CD4-positive, alpha-beta T cell treated with Interleukin-15 for 4 hours (primary cell): Measurements from ENCODE around the gene CFAP68.

Experiments
- DNase-seq: peaks from one replicate; pipeline ENCODE4 v3.0.0-alpha.2; 2020; ENCODE audit warnings: low spot score

CFAP68 gene

GRCh38 chr11:111878849-111879636, at the start of gene CFAP68, which contains the start of gene FDXACB1:
TSS of gene CFAP68 (plus strand) at chr11:111879541. CDS start at chr11:111879561, 20 bp downstream.
TSS of gene FDXACB1 (minus strand) at chr11:111879165. CDS start at chr11:111879132, 33 bp downstream.
- DNase-seq: peak; percentile 93

GRCh38 chr11:111833524-111833923, 45.8 kb upstream of the CFAP68 start:
- no peak for DNase-seq

DNA sequence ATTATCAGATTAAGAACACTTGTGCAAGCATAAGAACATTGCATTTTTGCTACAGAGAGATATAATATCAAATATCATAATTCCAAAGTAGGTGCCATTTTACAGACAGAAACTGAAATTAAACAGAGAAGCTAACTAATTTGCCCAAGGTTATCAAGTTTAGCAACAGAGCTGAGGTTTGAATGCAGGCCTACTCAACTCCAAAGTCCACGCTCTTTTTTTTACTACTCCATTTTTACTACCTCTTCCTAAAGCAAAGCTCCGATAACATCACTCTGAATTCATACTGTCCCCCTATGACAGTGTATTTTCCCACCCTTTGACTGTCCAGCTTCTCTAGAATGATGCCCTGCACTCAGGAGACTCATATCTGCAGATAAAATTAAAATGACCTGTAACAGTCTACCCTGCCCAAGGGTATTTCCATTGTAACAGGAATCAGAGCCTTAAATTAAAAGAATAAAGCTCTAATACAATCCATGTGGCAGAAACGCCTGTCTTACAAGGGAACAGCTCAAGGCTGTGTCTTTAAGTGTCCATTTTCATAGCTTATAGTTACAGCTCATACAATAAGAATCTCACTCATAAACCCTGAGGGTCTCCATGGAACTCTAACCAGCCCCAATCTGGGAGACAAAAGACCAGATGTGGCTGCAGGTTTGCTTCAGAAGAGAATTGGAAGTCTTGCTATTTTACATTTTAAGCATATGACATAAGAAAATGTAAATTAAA, 44.7 kb upstream of the CFAP68 start:
- DNase-seq: no peak

- DNase-seq: no peak
Observed at GRCh38 chr11:111835665-111836064, 43.7 kb upstream of the CFAP68 start.

DNA sequence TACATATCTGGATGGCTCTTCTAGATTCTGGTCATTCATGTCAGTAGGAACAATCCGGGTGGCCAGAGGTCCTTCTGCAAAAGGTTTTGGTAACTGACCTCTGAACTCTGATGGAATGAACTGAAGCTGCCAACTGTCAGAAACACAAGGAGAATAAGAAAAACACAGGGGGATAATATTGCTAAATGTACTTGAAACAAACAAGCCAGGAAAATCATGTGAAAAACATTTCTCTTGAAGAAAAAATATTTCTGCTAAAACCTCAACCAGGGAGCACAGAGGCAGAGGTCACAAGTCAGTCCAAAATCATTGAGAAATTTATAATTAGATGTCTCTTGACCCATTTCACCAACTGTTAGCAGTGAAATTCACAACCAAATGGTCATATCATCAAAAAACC, 43.2 kb upstream of the CFAP68 start:
- DNase-seq: no peak

DNA sequence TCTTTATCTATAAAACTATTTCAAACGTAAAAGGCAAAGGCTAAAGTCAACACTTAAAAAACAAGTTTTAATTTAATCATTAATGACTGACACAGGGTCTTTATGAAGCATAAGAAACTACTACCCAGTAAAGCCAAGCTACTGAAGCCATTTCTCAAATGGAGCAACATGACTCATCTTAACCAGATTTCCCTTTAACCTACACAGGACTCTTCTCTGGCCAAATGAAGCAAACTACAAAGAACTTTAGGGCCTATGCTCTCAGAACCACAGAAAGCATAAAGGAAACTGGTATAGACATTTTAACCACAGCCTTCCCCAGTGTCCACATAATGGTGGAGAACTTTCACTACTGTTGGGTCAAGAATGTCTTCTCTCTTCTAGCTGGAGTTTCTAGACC, 42.6 kb upstream of the CFAP68 start:
- DNase-seq: no peak

- DNase-seq: no peak
Observed at GRCh38 chr11:111837366-111837891, 41.9 kb upstream of the CFAP68 start.

- DNase-seq: no peak
Observed at GRCh38 chr11:111838054-111838453, 41.3 kb upstream of the CFAP68 start.

DNA sequence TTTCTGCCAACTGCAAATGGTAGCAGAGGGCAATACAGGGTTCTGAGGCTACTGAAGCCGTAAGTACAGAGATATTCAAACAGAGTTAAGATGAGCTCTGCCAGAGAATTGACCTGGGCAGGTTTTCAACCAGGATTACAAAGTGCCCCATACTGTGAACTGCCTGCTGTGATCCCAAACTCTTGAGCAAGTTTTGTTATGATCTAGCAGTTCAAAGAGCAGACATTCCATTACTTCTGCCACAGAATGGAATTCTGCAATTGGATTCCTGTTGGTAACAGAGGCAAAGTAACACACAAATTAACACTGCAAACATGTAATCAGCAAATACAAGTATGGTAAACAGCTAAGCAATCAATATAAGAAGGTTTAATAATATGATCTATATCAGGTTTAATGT, 39.2 kb upstream of the CFAP68 start:
- DNase-seq: no peak

DNA sequence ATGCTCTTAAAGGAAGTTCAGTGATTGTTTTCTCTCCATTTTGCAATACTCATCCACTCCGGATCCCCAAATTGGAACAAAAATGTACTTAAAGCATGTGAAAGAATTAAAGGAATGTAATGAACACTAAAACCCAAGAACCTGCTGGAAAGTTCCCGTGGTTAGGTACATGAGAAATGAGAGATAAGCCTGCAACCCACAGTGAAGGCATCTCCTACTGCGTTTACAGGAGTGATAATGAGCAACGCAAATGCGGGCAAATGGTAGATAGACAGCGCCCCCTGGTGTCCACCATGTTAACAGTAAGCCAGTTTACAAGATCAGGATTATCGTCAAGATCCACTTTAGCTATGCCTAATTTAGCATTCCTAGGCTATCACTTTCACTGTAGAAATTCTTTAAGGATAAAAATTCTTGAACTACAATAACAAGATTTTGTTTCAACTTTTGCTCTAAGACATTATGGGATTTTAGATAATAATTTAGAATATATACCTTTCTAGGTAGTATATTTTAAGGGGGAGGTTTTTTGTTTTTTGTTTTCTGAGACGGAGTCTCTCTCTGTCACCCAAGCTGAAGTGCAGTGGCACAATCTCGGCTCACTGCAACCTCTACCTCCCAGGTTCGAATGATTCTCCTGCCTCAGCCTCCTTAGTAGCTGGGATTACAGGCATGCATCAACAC, 37.8 kb upstream of the CFAP68 start:
- peak; percentile 83 for DNase-seq

- no peak for DNase-seq
Observed at GRCh38 chr11:111843661-111844060, 35.7 kb upstream of the CFAP68 start.

DNA sequence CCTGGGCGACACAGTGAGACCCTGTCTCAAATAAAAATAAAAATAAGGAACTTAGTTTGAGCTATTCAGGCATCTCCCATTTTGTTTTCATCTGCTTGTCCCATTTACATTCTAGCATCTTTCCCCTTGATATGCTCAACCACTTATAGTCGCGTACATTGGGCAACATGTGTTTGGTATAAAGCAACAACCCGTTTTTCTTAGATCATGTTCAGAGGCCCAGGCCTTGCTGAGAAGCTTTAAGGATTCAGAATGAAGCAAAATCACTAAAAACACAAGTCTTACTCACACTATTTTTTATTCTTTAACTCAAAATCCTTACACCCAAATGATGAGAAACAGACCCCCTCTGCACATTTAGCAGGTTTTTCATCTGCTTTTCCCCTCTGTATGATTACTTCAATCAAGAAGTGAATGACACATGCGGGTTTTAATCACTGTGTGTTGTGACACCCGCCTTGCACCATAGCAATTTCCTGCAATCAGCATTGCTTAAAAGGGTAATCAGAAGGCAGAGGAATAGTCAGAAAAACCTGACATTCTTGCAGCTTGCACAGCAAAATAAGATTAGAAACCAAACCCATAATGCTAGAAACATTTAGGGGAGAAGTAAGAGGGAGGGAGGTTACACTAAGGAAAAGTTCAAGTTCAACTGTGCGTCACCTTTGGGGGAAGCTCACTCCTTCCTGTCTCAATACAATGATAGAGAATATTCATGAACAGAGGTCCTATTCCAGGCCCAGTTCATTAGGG, 33.9 kb upstream of the CFAP68 start:
- no peak for DNase-seq

DNA sequence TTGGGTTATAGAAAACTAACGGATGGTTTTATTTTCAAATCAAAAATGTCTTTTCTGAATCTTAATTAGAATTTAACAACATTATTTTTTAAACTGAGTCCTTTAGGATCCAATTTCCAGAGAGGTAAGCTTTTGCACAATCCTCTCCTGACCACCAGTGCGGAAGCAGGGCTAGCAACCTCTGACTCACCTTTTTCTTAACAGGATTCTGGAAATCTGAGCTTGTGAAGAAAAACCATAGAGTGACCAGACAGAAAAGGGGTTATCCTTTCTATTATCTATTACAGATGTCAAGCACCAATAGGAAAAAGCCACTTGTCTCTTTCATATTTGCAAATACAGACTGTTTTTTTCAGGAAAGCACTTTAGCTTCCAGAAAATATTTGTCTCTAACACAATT, 33.3 kb upstream of the CFAP68 start:
- DNase-seq: no peak

- DNase-seq: no peak
Observed at GRCh38 chr11:111846636-111847035, 32.7 kb upstream of the CFAP68 start.

GRCh38 chr11:111849631-111850030, 29.7 kb upstream of the CFAP68 start:
- DNase-seq: no peak

GRCh38 chr11:111851067-111851466, 28.3 kb upstream of the CFAP68 start:
- DNase-seq: no peak

- DNase-seq: no peak
Observed at GRCh38 chr11:111851636-111852035, 27.7 kb upstream of the CFAP68 start.

DNA sequence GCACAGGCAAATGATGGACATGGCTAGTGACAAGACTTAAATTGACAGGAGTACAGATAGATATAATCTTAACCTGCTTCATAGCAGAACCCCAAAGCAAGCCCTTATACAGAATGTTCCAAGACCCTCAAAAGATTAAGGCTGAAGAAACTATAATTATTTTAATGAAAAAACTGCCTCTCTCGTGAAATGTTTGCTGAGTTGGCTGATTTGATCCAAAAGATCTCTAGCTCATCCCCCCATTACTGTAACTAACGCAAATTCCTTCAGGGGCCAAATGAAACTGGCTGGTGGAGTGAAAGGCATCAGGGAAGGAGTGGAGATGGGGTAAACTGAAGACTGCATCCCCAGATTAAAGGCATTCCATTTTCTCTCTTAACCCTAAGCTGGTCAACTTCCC, 27.2 kb upstream of the CFAP68 start:
- no peak for DNase-seq

DNA sequence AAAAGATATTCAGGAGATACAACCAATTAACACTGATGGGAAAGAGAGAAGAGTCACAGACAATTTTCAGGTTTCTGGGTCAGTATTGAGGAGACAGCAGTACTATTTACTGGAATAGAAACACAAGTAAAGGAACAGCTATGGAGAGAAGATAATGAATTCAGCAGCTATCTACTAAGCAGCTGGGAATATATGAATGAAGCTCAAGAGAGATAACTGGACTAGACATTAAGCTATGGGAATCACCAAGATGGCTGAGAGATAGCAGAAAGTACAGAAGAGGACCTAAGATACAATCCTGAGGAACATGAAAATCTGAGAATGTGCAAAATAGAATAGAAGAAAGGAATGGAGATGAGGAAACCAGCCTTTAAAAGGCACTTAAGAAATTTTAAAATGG, 23.8 kb upstream of the CFAP68 start:
- DNase-seq: no peak

DNA sequence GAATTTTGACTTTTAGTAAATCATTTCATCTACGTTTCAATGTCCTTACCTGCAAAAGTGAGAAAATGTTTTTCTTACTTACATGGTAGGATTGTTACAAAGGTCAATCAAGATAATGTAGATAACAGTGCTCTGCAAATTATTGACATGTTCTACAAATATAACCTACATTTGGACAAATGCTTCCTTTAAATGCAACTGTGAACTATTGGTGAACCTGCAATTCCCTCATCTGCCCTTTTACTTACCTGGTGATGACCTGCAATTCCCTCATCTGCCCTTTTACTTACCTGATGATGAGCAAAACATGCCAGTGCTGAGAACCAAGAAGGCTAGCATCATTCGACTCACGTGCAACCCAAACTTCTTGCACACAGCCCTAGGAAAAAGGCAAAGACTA, 19.1 kb upstream of the CFAP68 start:
- DNase-seq: no peak

DNA sequence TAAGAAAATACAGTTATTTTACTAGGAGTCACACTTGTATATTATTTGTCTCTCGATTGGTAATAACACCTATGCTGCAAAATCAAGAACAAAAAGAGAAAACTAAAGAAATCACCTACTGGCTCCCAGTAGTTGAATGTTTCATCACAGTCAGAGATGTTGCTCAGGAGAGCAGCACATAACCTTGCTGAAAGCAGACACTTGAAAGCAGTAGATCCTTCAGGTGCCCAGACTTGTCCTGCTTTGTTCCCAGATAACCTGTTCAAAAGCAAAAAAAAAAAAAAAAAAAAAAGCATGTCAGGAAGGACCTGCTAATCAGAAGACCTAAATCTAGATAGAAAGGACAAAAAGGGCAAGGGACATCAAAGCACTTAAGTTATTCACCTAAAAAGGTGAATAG, 9.2 kb upstream of the CFAP68 start:
- no peak for DNase-seq

DNA sequence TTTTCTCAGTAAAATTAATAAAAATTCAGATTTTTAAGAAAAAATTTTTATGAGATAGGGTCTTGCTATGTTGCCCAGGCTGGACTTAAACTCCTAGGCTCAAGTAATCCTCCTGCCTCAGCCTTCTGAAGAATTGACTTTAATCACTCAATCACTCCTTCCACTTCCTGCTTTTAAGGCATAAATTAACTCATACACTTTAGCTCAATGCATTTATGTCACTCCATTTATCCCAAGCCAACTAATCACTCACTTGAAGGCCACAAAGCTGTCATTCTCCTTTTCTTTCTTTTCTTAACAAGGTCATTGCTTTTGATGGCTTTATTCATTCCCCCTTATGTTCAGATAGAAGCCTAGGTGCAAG, 8.8 kb upstream of the CFAP68 start:
- no peak for DNase-seq
